OCI-M1 (cell line): ENCODE measurements around the gene ZKSCAN8.

Source experiments
- DNase-seq: peaks from one replicate; lab custom pipeline; 2025; lab: John Stamatoyannopoulos, UW

ZKSCAN8 gene

GRCh38 chr6:28139860-28140543 lies 1.7 kb upstream of the ZKSCAN8 start:
- DNase-seq = peak; percentile 79

- DNase-seq = no peak
Measured at GRCh38 chr6:28140616-28141015, 1.1 kb upstream of the ZKSCAN8 start.

GRCh38 chr6:28142446-28142845 lies 763 bp downstream of the ZKSCAN8 start:
- peak; percentile 30 for DNase-seq

GRCh38 chr6:28145231-28145630 lies 3.5 kb downstream of the ZKSCAN8 start:
- no peak for DNase-seq

- DNase-seq = no peak
Measured at GRCh38 chr6:28152531-28152930, 10.8 kb downstream of the ZKSCAN8 start.

GRCh38 chr6:28153546-28153945 lies 11.9 kb downstream of the ZKSCAN8 start:
- DNase-seq = no peak

- DNase-seq = no peak
Measured at GRCh38 chr6:28154357-28154756, 12.7 kb downstream of the ZKSCAN8 start.

- no peak for DNase-seq
Measured at GRCh38 chr6:28158318-28158717, 16.6 kb downstream of the ZKSCAN8 start.

GRCh38 chr6:28159029-28159607 lies 17.4 kb downstream of the ZKSCAN8 start:
- no peak for DNase-seq

GRCh38 chr6:28160233-28160632 lies 18.6 kb downstream of the ZKSCAN8 start:
- no peak for DNase-seq

- DNase-seq = peak; percentile 96
Measured at GRCh38 chr6:28161410-28162079, 19.9 kb downstream of the ZKSCAN8 start.

- DNase-seq = no peak
Measured at GRCh38 chr6:28165563-28165962, 23.9 kb downstream of the ZKSCAN8 start.

GRCh38 chr6:28167068-28167467 lies 25.4 kb downstream of the ZKSCAN8 start:
- no peak for DNase-seq

- no peak for DNase-seq
Measured at GRCh38 chr6:28167926-28168325, 26.2 kb downstream of the ZKSCAN8 start.

- no peak for DNase-seq
Measured at GRCh38 chr6:28171271-28171670, 29.6 kb downstream of the ZKSCAN8 start.

- DNase-seq = no peak
Measured at GRCh38 chr6:28172006-28172405, 30.3 kb downstream of the ZKSCAN8 start.

- DNase-seq = no peak
Measured at GRCh38 chr6:28176373-28176772, 34.7 kb downstream of the ZKSCAN8 start.

GRCh38 chr6:28182255-28182654 lies 40.6 kb downstream of the ZKSCAN8 start:
- DNase-seq = no peak

GRCh38 chr6:28188111-28188979 lies 46.7 kb downstream of the ZKSCAN8 start:
- no peak for DNase-seq

- no peak for DNase-seq
Measured at GRCh38 chr6:28200020-28200419, 58.3 kb downstream of the ZKSCAN8 start.

- no peak for DNase-seq
Measured at GRCh38 chr6:28203201-28203600, 61.5 kb downstream of the ZKSCAN8 start.

- DNase-seq = no peak
Measured at GRCh38 chr6:28205879-28206278, 64.2 kb downstream of the ZKSCAN8 start.
